OCI-LY1 (cell line): Measurements from ENCODE around the gene CAPN6.

ENCODE experiments used
- H2AFZ ChIP-seq: fragments of 200-600 bp; sonication (generic), shearing (Covaris generic); 2 replicates; pipeline ENCODE4 v1.6.0; 2014; ENCODE audit warnings: antibody characterized with exemption, mild to moderate bottlenecking, low read length
- H3F3A ChIP-seq: fragments of 200-600 bp; sonication (generic), shearing (Covaris generic); 2 replicates; pipeline ENCODE4 v1.6.0; 2014; ENCODE audit warnings: mild to moderate bottlenecking, antibody characterized with exemption, low read length, moderate library complexity; ENCODE audit not compliant: insufficient read depth
- H3K27ac ChIP-seq: fragments of 200-600 bp; sonication (generic); 2 replicates; pipeline ENCODE4 v1.5.1; 2014; ENCODE audit warnings: low read length, mixed run types, mild to moderate bottlenecking, low read depth; ENCODE audit not compliant: poor library complexity, severe bottlenecking
- H3K27me3 ChIP-seq: fragments of 200-600 bp; sonication (generic); 2 replicates; pipeline ENCODE4 v1.6.0; 2014; ENCODE audit warnings: antibody characterized with exemption, mild to moderate bottlenecking, low read length, moderate library complexity; ENCODE audit not compliant: insufficient read depth
- H3K36me3 ChIP-seq: fragments of 200-600 bp; sonication (generic); 2 replicates; pipeline ENCODE4 v1.6.1; 2014; ENCODE audit warnings: mild to moderate bottlenecking, antibody characterized with exemption, low read length, moderate library complexity, mixed read lengths; ENCODE audit not compliant: insufficient read depth
- H3K4me1 ChIP-seq: fragments of 200-600 bp; sonication (generic); 2 replicates; pipeline ENCODE4 v1.5.1; 2014; ENCODE audit warnings: mild to moderate bottlenecking, low read length, moderate library complexity; ENCODE audit not compliant: insufficient read depth, severe bottlenecking
- H3K4me2 ChIP-seq: fragments of 200-600 bp; sonication (generic), shearing (Covaris generic); 2 replicates; pipeline ENCODE4 v1.6.1; 2014; ENCODE audit warnings: low read length
- H3K4me3 ChIP-seq: fragments of 200-600 bp; sonication (generic); 2 replicates; pipeline ENCODE4 v1.5.1; 2014; ENCODE audit warnings: low read length, low read depth, mild to moderate bottlenecking, mixed read lengths; ENCODE audit not compliant: poor library complexity, severe bottlenecking
- H3K79me2 ChIP-seq: fragments of 200-600 bp; shearing (Covaris generic); 2 replicates; pipeline ENCODE4 v1.6.1; 2016; ENCODE audit warnings: mixed run types, low read length, mixed read lengths; ENCODE audit not compliant: insufficient read depth
- H3K9ac ChIP-seq: fragments of 200-600 bp; sonication (generic), shearing (Covaris generic); 2 replicates; pipeline ENCODE4 v1.6.1; 2014; ENCODE audit warnings: mild to moderate bottlenecking, low read length, mixed read lengths
- H3K9me2 ChIP-seq: fragments of 200-600 bp; sonication (generic), shearing (Covaris generic); 2 replicates; pipeline ENCODE4 v1.6.1; 2014; ENCODE audit warnings: low read depth, mild to moderate bottlenecking, low read length, mixed read lengths
- H3K9me3 ChIP-seq: fragments of 200-600 bp; shearing (Covaris generic); 2 replicates; pipeline ENCODE4 v1.6.1; 2014; ENCODE audit warnings: low read length, mixed read lengths
- H4K20me1 ChIP-seq: fragments of 200-600 bp; sonication (generic), shearing (Covaris generic); 2 replicates; pipeline ENCODE4 v1.6.0; 2016; ENCODE audit warnings: mild to moderate bottlenecking, low read length; ENCODE audit not compliant: insufficient read depth
- EZH2 ChIP-seq: fragments of 200-600 bp; sonication (generic), shearing (Covaris generic); IDR thresholded peaks from 2 replicates; pipeline ENCODE4 v1.8.0; 2017; ENCODE audit warnings: borderline replicate concordance, mixed run types, mild to moderate bottlenecking, antibody characterized with exemption, low read length, moderate library complexity, mixed read lengths
- TF ChIP-seq, protein P1 (sequence below): fragments of 200-600 bp; sonication (generic), shearing (Covaris generic); IDR thresholded peaks from 2 replicates; pipeline ENCODE4 v1.5.1; 2017; ENCODE audit warnings: mild to moderate bottlenecking, antibody characterized with exemption, low read length, moderate library complexity, mixed read lengths

CAPN6 gene

DNA sequence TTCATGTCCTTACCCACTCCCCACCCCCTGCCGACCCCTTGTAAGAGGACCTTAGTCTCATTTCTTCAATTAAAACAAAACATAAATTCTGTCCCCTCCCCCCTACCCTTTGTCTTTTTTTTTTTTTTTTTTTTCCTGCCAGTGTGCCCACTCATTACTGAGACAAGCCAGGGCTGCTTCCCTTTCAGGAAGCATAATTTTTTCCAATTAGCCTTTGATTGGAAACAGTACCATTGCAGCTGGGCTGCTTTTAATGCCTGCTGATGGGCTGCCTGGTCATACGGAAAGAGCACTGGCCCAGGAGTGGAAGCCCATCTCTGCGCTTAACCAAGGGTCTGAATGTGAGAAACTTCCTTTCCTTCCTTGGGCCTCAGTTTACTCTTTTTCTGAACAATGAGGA lies 18.6 kb upstream of the CAPN6 start:
- H3K9me2 ChIP-seq, result no peaks in the 10 kb centered on the region
- H3K36me3 ChIP-seq, result no peaks in the 10 kb centered on the region
- H3K79me2 ChIP-seq, result no peaks in the 10 kb centered on the region
- H3K9ac ChIP-seq, result no peak overlapping the region
- no peaks in the 10 kb centered on the region for H3F3A ChIP-seq
- H3K27me3 ChIP-seq, result no peaks in the 10 kb centered on the region
- no peak overlapping the region for H3K27ac ChIP-seq
- H2AFZ ChIP-seq, result no peak overlapping the region
- H3K4me1 ChIP-seq, result no peaks in the 10 kb centered on the region
- TF ChIP-seq, protein P1, sequence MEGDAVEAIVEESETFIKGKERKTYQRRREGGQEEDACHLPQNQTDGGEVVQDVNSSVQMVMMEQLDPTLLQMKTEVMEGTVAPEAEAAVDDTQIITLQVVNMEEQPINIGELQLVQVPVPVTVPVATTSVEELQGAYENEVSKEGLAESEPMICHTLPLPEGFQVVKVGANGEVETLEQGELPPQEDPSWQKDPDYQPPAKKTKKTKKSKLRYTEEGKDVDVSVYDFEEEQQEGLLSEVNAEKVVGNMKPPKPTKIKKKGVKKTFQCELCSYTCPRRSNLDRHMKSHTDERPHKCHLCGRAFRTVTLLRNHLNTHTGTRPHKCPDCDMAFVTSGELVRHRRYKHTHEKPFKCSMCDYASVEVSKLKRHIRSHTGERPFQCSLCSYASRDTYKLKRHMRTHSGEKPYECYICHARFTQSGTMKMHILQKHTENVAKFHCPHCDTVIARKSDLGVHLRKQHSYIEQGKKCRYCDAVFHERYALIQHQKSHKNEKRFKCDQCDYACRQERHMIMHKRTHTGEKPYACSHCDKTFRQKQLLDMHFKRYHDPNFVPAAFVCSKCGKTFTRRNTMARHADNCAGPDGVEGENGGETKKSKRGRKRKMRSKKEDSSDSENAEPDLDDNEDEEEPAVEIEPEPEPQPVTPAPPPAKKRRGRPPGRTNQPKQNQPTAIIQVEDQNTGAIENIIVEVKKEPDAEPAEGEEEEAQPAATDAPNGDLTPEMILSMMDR, result no peak
- no peak for TF ChIP-seq EZH2
- H4K20me1 ChIP-seq, result no peaks in the 10 kb centered on the region
- H3K4me2 ChIP-seq, result no peak overlapping the region
- no peak overlapping the region for H3K4me3 ChIP-seq
- H3K9me3 ChIP-seq, result no peaks in the 10 kb centered on the region

DNA sequence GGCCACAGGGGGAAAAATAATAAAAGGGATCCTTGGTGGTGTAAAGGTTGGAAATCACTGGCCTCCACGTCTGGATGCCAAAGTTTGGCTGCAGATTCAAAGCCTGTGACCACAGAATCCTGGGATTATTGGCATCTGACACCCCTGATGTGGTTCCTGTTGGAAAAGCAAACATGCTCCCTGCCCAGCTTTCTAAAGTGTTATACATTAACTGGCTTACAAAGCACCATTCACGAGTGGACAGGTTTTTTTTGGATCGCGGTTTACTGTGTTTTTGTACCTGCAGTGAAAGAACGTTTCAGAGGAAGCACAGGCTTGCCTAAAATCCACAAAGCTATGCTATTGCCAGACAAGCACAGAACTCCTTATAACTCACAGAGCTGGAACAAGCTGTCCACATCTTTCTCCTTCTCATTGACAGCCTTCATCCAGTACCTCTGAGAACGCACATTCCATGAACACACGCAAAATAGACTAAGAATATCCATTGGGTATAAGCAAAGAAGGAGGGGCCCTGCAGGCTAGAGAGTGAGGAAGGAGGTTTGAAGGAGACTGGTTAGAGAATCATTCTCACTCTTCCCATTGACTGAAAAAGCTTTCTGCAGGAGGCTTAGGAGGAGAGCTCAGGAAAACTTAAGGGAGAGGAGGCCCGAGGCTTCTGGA lies 14.5 kb upstream of the CAPN6 start:
- H3K9me3 ChIP-seq, result no peaks in the 10 kb centered on the region
- H3K9ac ChIP-seq, result no peak overlapping the region
- H2AFZ ChIP-seq, result no peak overlapping the region
- H3K79me2 ChIP-seq, result no peaks in the 10 kb centered on the region
- H3K27me3 ChIP-seq, result no peaks in the 10 kb centered on the region
- no peaks in the 10 kb centered on the region for H3K9me2 ChIP-seq
- H3K4me3 ChIP-seq, result no peak overlapping the region
- no peaks in the 10 kb centered on the region for H3K4me1 ChIP-seq
- H3K27ac ChIP-seq, result no peak overlapping the region
- no peak overlapping the region for H3K4me2 ChIP-seq
- no peaks in the 10 kb centered on the region for H3F3A ChIP-seq
- H4K20me1 ChIP-seq, result no peaks in the 10 kb centered on the region
- TF ChIP-seq, protein P1, result no peak
- no peak for TF ChIP-seq EZH2
- no peaks in the 10 kb centered on the region for H3K36me3 ChIP-seq

DNA sequence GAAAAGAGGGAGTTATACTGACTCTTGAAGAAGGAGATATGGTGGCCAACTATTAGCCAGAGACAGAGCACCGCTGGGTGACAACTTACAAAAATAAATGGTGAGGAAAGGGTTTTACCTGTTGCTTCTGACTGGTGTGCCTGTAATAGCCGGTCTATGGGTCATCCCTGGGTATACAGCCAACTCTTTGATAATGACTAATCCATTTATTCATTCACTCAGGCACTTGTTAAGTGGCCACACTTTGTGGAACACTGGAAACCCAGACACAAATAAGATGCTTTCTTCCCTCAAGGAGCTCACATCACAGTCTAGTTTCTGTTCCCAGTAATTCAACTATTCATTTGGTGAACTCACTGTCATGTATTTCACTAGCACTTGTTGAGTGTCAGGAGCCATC lies 13.2 kb upstream of the CAPN6 start:
- Histone ChIP-seq H3F3A (no peaks in the 10 kb centered on the region), H3K9me3 (no peaks in the 10 kb centered on the region), H3K4me3 (no peak overlapping the region), H3K27ac (no peak overlapping the region), H3K36me3 (no peaks in the 10 kb centered on the region), H4K20me1 (no peaks in the 10 kb centered on the region), H3K9me2 (no peaks in the 10 kb centered on the region), H2AFZ (no peak overlapping the region), H3K9ac (no peak overlapping the region), H3K4me2 (no peak overlapping the region), H3K27me3 (no peaks in the 10 kb centered on the region), H3K79me2 (no peaks in the 10 kb centered on the region), H3K4me1 (no peaks in the 10 kb centered on the region)
- no peak for TF ChIP-seq EZH2
- TF ChIP-seq, protein P1, result no peak
